HG03175 (cell line): ENCODE data around the gene HIPK4.
"Not testable (repeated sequence)": the region's sequence is repeated elsewhere in the genome, so short reads cannot be mapped to it uniquely, and the experiment has no call there.

Experiments used
- ATAC-seq: cut with Tn5 transposase; IDR thresholded peaks from one replicate; pipeline ENCODE4 v1.9.1; 2021; ENCODE audit warnings: mild to moderate bottlenecking, moderate library complexity; ENCODE audit not compliant: unreplicated experiment

The HIPK4 gene

DNA sequence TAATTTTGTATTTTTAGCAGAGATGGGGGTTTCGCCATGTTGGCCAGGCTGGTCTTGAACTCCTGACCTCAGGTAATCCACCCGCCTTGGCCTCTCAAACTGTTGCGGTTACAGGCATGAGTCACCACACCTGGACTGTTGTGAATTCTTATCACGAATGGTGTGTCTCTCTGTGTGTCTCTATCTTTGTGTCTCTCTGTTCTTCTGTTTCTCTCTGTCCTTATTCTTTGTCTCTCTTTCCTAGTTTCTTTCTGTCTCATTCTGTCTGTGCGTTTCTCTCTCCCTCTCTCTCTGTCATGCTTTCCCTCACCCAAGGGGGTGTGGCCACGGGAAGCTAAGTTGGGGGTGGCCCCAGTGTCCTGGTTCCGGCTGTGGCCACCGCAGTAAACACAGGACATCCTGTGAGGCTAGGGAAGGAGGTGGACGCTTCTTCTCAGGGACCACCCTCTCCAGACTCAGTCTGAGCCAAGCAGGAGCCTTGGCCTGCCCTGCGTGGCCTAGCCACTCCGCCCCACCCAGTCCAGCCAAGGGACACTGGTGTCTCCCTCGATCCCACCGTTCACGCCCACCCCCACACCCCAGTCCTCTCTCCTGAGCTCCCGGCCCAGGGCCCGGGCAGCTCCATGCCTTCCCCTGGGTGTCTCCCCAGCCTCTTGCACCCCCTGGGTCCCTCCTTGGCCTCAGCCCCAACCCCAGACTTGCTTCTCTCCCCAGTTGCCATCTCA, 27.1 kb upstream of the HIPK4 start:
- no peak for ATAC-seq

- no peak for ATAC-seq
Observed at GRCh38 chr19:40415768-40416167, 25.8 kb upstream of the HIPK4 start.

- no peak for ATAC-seq
Observed at GRCh38 chr19:40414542-40415535, 24.9 kb upstream of the HIPK4 start.

GRCh38 chr19:40413291-40413845, 23.4 kb upstream of the HIPK4 start, which contains the start of gene PRX:
PRX (minus strand) TSS chr19:40413378; CDS start chr19:40407932, 5,446 bp downstream.
- ATAC-seq = no peak

DNA sequence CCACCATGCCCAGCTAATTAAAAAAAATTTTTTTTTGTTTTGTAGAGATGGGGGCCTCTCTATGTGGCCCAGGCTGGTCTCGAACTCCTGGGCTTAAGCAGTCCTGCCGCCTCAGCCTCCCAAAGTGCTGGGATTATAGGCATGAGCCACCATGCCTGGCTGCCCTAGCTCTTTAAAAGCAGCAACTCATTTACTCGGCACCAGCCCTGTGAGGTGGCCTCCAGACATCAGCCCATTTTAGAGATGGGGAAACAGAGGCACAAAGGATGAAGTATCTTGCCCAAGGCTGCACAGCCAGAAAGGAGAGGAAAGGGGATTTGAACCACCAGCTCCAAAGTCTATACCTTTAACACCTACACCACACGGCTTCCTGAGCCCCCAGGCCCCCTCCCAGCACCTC, 22.9 kb upstream of the HIPK4 start:
- no peak for ATAC-seq

- ATAC-seq = no peak
Observed at GRCh38 chr19:40411958-40412499, 22.0 kb upstream of the HIPK4 start.

GRCh38 chr19:40411125-40411842, 21.3 kb upstream of the HIPK4 start:
- ATAC-seq = no peak

DNA sequence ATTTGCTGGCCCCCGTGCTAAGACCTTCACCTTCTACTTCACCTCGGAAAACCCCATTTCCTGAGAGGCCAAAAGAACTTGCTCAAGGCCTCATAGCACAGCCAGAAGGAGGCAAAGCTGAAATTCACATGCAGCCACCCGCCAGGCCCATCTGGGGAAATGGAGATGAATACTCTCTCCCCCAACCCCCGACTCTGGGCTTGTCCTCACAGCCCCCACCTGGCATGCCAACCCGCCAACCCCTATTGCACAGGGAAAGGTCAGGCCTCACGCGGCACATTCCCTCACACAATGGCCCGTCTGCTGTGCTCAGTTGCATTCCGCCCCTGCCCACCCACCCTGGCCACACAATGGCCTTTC, 20.0 kb upstream of the HIPK4 start:
- no peak for ATAC-seq

GRCh38 chr19:40408598-40408925, 18.6 kb upstream of the HIPK4 start:
- not testable (repeated sequence) for ATAC-seq

DNA sequence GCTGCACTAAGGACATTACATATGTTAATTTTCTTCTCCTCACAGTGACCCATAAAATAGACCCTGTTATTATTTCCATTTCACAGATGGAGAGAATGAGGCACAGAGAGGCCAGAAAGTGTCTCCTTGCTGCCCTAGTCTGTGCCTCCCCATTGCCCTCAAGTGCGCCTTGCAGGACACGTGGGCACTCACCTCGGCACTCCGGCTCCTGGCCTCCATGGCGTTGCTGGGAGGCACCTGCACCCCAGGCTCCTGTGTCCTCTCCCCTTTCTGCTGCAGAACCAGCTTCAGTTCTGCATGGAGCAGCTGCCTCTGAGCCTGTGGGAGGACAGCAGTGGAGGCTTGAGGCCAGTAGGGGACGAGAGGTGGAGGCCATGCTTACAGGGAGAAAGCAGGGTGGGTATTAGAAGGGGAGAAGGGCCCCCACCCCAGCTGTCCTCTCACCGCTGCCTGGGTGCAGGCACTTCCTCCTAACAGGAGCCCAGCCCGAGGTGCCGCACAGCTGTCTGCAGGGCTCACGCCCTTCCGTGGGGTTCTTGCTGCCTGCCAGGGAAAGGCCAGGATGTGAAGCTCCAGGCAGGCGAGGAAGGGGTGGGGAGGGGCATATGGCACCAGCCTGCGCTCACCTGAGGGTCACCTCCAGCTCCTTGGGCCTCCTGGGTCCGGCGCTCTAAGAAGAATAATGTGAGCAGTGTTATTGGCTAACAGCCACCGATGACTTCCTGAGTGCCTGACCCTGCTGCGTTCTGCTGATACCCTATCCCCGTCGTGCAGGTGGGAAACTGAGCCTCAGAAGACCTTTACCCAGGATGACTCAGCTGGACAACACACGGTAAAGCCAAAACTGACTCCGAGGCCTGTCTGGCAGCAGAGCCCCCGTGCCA, 18.0 kb upstream of the HIPK4 start:
- no peak for ATAC-seq

GRCh38 chr19:40403262-40403984, 13.4 kb upstream of the HIPK4 start:
- ATAC-seq = peak; percentile 67

GRCh38 chr19:40400559-40400958, 10.6 kb upstream of the HIPK4 start:
- no peak for ATAC-seq

DNA sequence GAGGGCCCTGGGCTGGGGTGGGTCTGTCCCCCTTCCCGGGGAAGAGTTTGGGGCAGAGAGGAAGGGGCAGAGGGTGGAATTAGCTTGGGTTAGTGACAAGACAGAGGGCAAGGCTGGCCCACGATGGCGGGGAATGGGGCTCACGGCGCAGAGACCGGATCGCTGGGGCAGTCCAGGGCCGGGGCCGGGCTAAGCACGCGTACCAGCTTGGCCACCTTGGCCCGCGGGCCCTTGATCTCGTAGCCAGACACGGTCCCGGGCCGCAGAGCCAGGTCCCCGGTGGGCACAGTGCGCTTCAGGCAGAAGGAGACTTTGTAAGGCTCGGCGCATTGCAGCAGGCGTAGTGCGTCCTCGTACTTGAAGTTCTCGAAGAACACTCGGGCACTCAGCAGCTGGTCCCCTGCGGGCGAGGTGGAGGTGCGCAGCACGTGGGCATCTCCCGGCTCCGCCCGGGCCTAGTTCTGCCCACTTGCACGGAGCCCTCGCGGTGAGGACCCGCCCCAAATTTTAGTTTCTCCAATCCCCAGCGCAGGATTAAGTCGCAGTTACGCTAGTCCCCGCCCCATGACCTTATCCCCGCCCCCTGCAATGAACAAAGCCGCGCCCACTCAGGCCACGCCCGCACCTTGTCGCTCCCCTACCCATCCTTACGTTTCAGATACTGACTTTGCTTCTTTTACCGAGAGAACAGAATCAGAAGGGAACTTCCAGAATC, 8.6 kb upstream of the HIPK4 start:
- no peak for ATAC-seq

- ATAC-seq = no peak
Observed at GRCh38 chr19:40397568-40397906, 7.6 kb upstream of the HIPK4 start.

DNA sequence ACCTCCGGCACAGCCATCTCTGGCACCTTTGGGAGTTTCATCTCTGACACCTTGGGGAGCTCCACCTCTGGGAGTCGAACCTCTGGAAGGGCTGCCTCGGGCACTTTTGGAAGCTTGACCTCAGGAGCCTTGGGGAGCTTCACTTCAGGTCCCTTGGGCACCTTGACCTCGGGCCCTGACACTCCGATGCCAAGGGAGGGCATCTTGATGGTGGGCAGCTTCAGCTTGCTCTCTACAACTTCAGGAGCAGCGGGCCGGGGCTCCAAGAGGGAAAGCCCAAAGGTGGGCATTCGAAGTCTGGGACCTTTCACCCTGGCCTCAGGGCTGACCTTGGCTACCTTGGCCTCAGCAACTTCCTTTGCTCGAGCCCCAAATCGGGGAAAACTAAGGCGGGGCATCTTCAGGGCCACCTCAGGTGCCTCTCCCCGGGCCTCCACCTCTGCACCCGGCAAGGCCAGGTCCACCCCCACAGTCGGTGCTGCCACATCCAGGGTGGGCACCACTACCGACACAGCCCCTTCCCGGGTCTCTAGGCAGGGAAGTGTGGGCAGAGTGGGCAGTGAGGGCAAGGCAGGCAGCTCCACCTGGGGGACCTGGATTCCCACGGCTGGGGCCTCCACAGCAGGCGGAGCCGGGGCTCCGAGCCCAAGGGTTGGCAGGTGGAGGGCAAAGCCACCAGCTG, 7.0 kb upstream of the HIPK4 start:
- no peak for ATAC-seq

DNA sequence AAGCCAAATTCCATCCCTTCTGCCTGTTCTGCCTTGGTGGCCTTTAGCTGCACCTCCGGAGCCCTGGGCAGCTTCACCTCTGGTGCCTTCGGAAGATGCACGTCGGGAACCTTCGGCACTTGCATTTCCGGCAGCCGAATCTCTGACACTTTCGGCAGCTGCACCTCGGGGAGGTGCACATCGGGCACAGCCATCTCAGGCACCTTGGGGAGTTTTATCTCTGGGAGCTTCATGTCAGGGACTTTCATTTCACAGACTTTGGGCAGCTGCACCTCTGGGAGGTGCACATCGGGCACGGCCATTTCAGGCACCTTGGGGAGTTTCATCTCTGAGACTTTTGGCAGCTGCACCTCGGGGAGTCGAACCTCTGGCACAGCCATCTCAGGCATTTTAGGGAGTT, 6.0 kb upstream of the HIPK4 start:
- no peak for ATAC-seq

GRCh38 chr19:40394816-40395210, 4.8 kb upstream of the HIPK4 start:
- ATAC-seq = no peak
